M059J (cell line): Measurements from ENCODE around the gene NOL4L. TPM values are rescaled to one million over a fixed set of nuclear protein-coding genes. Genes with fewer than 3 reads are reported as not detected.

Source experiments
- total RNA-seq: library from RNA; depleted of rRNA; stranded (reverse); fragments of >200 nt; shearing (Covaris generic); gene quantifications from 2 replicates; pipeline ENCODE4 v1.2.3, GENCODE V29; 2014; rRNA removed

NOL4L gene
- total RNA-seq, 1 experiment from 2014 or later = 14.2 TPM

Other genes starting within 250 kb of the NOL4L start
- 27.4 and 43.5 TPM in 2 replicates for gene ASXL1, start 227.0 kb downstream of the NOL4L start, total RNA-seq
- gene C20orf203, start 88.6 kb upstream of the NOL4L start, total RNA-seq = not detected in 2 replicates
- gene COMMD7, start 158.1 kb upstream of the NOL4L start, total RNA-seq = 60.3 and 61.1 TPM in 2 replicates
- 2.8 and 7.1 TPM in 2 replicates for gene DNMT3B, start 177.1 kb upstream of the NOL4L start, total RNA-seq
- gene MAPRE1, start 234.6 kb upstream of the NOL4L start, total RNA-seq = 216 and 278 TPM in 2 replicates